ENCODE data around the gene MT1M. TPM values are rescaled to one million over a fixed set of nuclear protein-coding genes. Genes with fewer than 3 reads are reported as not detected.
A peak's percentile ranks its signal among the peaks of the same experiment; 100 is the strongest.
"Not testable (repeated sequence)": the region's sequence is repeated elsewhere in the genome, so short reads cannot be mapped to it uniquely, and the experiment has no call there.

The MT1M gene
- total and polyA plus RNA-seq, 2 donors from 2014 or later: 15.3 to 27.9 TPM

DNA sequence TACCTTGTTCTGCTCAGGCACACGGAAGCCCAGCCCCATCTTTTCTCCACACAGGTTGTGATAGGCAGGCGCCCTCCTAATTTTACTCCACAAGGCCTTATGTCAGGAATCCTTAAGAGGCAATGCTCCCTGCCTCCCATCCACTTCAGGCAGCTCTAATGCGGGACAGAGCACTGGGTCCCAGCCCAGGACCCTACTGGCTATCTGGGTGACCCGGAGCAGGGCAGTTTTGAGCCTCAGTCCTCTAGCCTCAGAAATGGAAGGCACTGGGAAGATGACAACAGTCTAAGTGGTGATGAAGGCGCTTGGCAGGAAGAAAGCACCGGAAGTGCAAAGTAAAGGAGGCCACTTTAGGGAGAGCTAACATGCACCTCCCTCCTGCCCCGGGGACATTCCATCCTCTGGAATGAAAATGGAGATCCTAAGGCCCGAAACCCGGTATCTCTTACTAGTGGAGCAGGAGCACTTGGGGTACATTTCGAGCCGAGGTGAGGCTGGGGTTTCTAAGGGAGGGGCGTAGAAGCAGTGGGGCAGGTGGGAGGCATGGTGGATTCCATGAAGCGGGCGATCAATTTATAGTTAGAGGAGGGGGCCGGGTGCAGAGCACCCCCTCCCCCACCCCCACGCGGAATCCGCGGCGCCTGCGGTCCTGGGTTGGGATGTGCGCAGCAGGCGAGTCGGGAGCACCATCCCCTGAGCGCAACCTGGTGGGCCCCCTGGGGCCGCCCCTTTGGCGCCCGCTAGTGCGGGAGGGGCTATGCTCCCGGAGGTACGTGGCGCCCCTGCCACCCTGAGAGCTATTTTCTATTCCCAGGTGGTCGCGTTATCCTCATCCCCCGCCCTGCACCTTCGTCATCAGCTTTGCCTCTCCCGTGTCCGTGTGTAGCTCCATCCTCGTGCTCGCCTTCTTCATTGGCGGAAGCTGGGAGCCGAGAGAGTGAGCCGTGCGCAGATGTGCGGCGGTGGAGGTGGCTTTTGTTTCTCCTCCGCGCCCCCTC is 30.2 kb downstream of the MT1M start:
- Histone ChIP-seq H3K4me1 (ENCODE audit: control insufficient read depth in 2 of 3, insufficient read depth in 2 of 3, low read depth in 1 of 3, low read length in 3 of 3) (peaks cover 0 to 9% (median 5%) of the 10 kb centered on the region in 3 donors), H3K4me3 (ENCODE audit: low read length in 3 of 3) (no peak overlapping the region), H3K9me3 (ENCODE audit: control insufficient read depth in 2 of 3, insufficient read depth in 1 of 3, low read length in 3 of 3) (no peaks in the 10 kb centered on the region), H3K27ac (ENCODE audit: low read depth in 2 of 2, low read length in 2 of 2) (no peak overlapping the region), H3K27me3 (ENCODE audit: control insufficient read depth, insufficient read depth, low read length) (peaks cover 45% of the 10 kb centered on the region), H3K36me3 (ENCODE audit: control insufficient read depth in 2 of 3, insufficient read depth in 3 of 3, low read length in 3 of 3) (no peaks in the 10 kb centered on the region), H3K9ac (ENCODE audit: low read length in 3 of 3) (no peak overlapping the region)
- TF ChIP-seq, protein P1, sequence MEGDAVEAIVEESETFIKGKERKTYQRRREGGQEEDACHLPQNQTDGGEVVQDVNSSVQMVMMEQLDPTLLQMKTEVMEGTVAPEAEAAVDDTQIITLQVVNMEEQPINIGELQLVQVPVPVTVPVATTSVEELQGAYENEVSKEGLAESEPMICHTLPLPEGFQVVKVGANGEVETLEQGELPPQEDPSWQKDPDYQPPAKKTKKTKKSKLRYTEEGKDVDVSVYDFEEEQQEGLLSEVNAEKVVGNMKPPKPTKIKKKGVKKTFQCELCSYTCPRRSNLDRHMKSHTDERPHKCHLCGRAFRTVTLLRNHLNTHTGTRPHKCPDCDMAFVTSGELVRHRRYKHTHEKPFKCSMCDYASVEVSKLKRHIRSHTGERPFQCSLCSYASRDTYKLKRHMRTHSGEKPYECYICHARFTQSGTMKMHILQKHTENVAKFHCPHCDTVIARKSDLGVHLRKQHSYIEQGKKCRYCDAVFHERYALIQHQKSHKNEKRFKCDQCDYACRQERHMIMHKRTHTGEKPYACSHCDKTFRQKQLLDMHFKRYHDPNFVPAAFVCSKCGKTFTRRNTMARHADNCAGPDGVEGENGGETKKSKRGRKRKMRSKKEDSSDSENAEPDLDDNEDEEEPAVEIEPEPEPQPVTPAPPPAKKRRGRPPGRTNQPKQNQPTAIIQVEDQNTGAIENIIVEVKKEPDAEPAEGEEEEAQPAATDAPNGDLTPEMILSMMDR (IDR thresholded peaks at IDR 0.05; ENCODE audit: borderline replicate concordance, extremely low read depth, insufficient read depth): no peak
- FAIRE-seq (no peak), DNase-seq (peak in 1 of 5 donors; percentile 40)
- intact Hi-C loops (cut with DNase I): no loop called here

DNA sequence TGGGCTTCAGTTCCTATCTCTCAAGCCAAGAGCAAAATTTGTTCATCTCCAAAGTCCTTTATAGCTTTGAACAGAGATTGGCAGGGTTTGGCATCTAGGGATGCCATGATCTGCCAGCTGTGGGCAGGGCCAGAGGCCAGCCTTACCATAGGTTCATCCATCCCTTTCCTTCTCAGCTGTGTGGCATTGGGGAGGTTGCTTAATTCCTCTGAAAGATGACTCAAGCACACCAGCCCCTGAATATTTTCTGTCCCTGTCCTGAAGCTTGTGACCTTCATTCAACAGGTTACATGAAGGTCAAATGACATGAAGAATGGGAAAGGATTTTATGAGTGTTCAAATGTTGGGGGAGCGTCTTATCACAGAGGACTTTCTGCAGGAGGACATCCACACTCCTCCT is 32.0 kb downstream of the MT1M start:
- Histone ChIP-seq H3K9me3 (ENCODE audit: control insufficient read depth in 2 of 3, insufficient read depth in 1 of 3, low read length in 3 of 3) (no peaks in the 10 kb centered on the region), H3K27ac (ENCODE audit: low read depth in 2 of 2, low read length in 2 of 2) (no peak overlapping the region), H3K4me1 (ENCODE audit: control insufficient read depth in 2 of 3, insufficient read depth in 2 of 3, low read depth in 1 of 3, low read length in 3 of 3) (peaks cover 0 to 10% (median 0%) of the 10 kb centered on the region in 3 donors), H3K9ac (ENCODE audit: low read length in 3 of 3) (no peak overlapping the region), H3K4me3 (ENCODE audit: low read length in 3 of 3) (no peak overlapping the region), H3K27me3 (ENCODE audit: control insufficient read depth, insufficient read depth, low read length) (peaks cover 58% of the 10 kb centered on the region), H3K36me3 (ENCODE audit: control insufficient read depth in 2 of 3, insufficient read depth in 3 of 3, low read length in 3 of 3) (no peaks in the 10 kb centered on the region)
- FAIRE-seq (no peak), DNase-seq (no peak)
- intact Hi-C loops (cut with DNase I): no loop called here
- TF ChIP-seq, protein P1 (IDR thresholded peaks at IDR 0.05; ENCODE audit: borderline replicate concordance, extremely low read depth, insufficient read depth): no peak

DNA sequence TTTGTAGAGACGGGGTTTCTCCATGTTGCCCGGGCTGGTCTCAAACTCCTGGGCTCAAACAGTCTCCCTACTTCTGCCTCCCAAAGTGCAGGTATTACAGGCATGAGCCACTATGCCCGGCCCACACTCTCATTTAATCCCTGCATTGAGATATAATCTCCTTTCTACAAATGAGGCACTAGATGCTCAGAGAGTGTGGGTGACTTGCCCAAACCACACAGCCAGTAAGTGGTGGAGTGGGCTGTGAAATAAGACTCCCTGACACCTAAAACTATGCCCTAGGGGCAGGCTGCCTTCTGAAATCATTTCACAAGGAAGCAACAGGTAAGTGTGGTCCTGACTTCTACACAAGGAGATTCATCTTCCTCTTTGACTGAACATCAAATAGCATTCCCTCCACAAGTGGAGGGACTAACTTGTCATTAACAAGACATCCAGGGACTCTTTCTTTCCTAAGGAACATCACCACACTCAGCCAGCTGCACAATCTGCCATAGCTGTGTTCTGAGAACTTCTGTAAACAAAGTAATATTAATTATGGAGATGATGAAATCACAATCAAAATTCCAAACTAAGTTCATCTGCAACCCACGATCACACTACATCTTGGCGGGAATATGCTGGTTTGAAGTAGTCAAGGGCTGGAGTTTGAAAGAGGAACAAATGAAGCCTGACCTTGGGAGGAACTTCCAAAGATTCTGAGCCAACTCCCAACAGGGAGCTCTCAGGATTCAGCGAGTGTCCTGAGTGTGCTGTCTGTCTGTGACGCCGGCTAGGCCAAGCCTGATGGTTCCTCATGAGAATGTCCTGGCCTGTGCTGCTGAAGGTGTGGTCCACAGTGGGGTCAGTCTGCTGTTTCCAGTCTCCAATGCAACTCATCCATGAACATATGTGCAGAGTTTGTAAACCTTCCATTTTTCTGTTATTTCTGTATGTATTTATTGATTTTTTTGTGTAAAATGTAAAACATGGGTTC is 33.1 kb downstream of the MT1M start:
- DNase-seq; H3K27ac ChIP-seq (ENCODE audit: low read depth in 2 of 2, low read length in 2 of 2); H3K9me3 ChIP-seq (ENCODE audit: control insufficient read depth in 2 of 3, insufficient read depth in 1 of 3, low read length in 3 of 3); H3K36me3 ChIP-seq (ENCODE audit: control insufficient read depth in 2 of 3, insufficient read depth in 3 of 3, low read length in 3 of 3); H3K9ac ChIP-seq (ENCODE audit: low read length in 3 of 3); intact Hi-C loops (cut with DNase I); FAIRE-seq: not testable (repeated sequence)
- H3K4me3 ChIP-seq (ENCODE audit: low read length in 3 of 3): peak overlapping the region in 2 of 3 donors; percentile 25 to 76
- peaks cover 63% of the 10 kb centered on the region for H3K27me3 ChIP-seq (ENCODE audit: control insufficient read depth, insufficient read depth, low read length)
- peaks cover 0 to 10% (median 0%) of the 10 kb centered on the region in 3 donors for H3K4me1 ChIP-seq (ENCODE audit: control insufficient read depth in 2 of 3, insufficient read depth in 2 of 3, low read depth in 1 of 3, low read length in 3 of 3)

All from kidney (tissue), 14 donors.